Neuronal stem cell (in vitro differentiated cells): Measurements from ENCODE around the gene ORC4.

Experiments
- DNase-seq: peaks from one replicate; pipeline ENCODE4 v3.0.0-alpha.2; 2013; ENCODE audit warnings: low spot score
- H2AFZ ChIP-seq: one replicate; pipeline ENCODE4 v1.6.1; 2013; ENCODE audit warnings: mild to moderate bottlenecking, low read length, inconsistent platforms
- H2AK5ac ChIP-seq: 2 replicates; pipeline ENCODE4 v1.6.1; 2013; ENCODE audit warnings: low read depth, mild to moderate bottlenecking, inconsistent platforms, low read length, moderate library complexity, mixed read lengths
- H2BK120ac ChIP-seq: 2 replicates; pipeline ENCODE4 v1.6.1; 2013; ENCODE audit warnings: low read depth, mild to moderate bottlenecking, inconsistent platforms, low read length, moderate library complexity, mixed read lengths
- H2BK12ac ChIP-seq: one replicate; pipeline ENCODE4 v1.6.1; 2013; ENCODE audit warnings: low read length, inconsistent platforms
- H2BK15ac ChIP-seq: 2 replicates; pipeline ENCODE4 v1.6.1; 2013; ENCODE audit warnings: mild to moderate bottlenecking, low read length, inconsistent platforms, mixed read lengths
- H2BK5ac ChIP-seq: one replicate; pipeline ENCODE4 v1.6.1; 2013; ENCODE audit warnings: inconsistent platforms, mild to moderate bottlenecking, low read length, moderate library complexity
- H3K14ac ChIP-seq: one replicate; pipeline ENCODE4 v1.6.1; 2013; ENCODE audit warnings: low read length, inconsistent platforms
- H3K18ac ChIP-seq: 2 replicates; pipeline ENCODE4 v1.6.1; 2013; ENCODE audit warnings: low read length, inconsistent platforms
- H3K23ac ChIP-seq: 2 replicates; pipeline ENCODE4 v1.6.1; 2013; ENCODE audit warnings: low read depth, mild to moderate bottlenecking, mixed read lengths, low read length, inconsistent platforms; ENCODE audit not compliant: poor library complexity
- H3K27ac ChIP-seq: replicated peaks from 3 replicates; pipeline ENCODE4 v1.5.1; 2013; ENCODE audit warnings: low read length, inconsistent platforms
- H3K27me3 ChIP-seq, 3 experiments: 2 replicates each; pipeline ENCODE4 v1.6.1; 2013; ENCODE audit warnings: low read length in 3 of 3, mild to moderate bottlenecking in 2 of 3, inconsistent platforms in 1 of 3, low read depth in 1 of 3, mixed read lengths in 1 of 3, moderate library complexity in 1 of 3; ENCODE audit not compliant: control insufficient read depth in 3 of 3, insufficient read depth in 3 of 3
- H3K36me3 ChIP-seq, 2 donors: replicated peaks in 1 of 2; 2 replicates each; pipeline ENCODE4 v1.6.1; 2013; ENCODE audit warnings: low read length in 2 of 2; ENCODE audit not compliant: control insufficient read depth in 2 of 2, insufficient read depth in 2 of 2
- H3K4ac ChIP-seq: 2 replicates; pipeline ENCODE4 v1.6.1; 2013; ENCODE audit warnings: inconsistent platforms, mild to moderate bottlenecking, low read length, moderate library complexity
- H3K4me1 ChIP-seq, 2 donors: 1 replicate in 1 of 2; 2 replicates in 1 of 2; pipeline ENCODE4 v1.6.1; 2013; ENCODE audit warnings: low read length in 2 of 2, low read depth in 1 of 2; ENCODE audit not compliant: control insufficient read depth in 2 of 2, insufficient read depth in 1 of 2
- H3K4me2 ChIP-seq: one replicate; pipeline ENCODE4 v1.6.1; 2013; ENCODE audit warnings: mild to moderate bottlenecking, low read length, inconsistent platforms; ENCODE audit not compliant: insufficient read depth, poor library complexity, severe bottlenecking
- H3K4me3 ChIP-seq, 2 donors: 2 replicates each; pipeline ENCODE4 v1.5.1; 2013; ENCODE audit warnings: low read length in 2 of 2, mild to moderate bottlenecking in 2 of 2, inconsistent platforms in 1 of 2, moderate library complexity in 1 of 2
- H3K79me1 ChIP-seq: one replicate; pipeline ENCODE4 v1.6.1; 2013; ENCODE audit warnings: low read depth, mild to moderate bottlenecking, inconsistent platforms, low read length, moderate library complexity
- H3K9ac ChIP-seq: one replicate; pipeline ENCODE4 v1.6.1; 2013; ENCODE audit warnings: mild to moderate bottlenecking, low read depth, low read length, inconsistent platforms; ENCODE audit not compliant: poor library complexity
- H3K9me3 ChIP-seq, 2 donors: replicated peaks in 1 of 2; 2 replicates each; pipeline versions ENCODE3 to v1.6.1; 2013; ENCODE audit warnings: low read length in 2 of 2, mild to moderate bottlenecking in 2 of 2, inconsistent platforms in 1 of 2, low read depth in 1 of 2, mixed read lengths in 1 of 2, moderate library complexity in 1 of 2; ENCODE audit not compliant: control insufficient read depth in 2 of 2, insufficient read depth in 1 of 2
- H4K8ac ChIP-seq: one replicate; pipeline ENCODE4 v1.6.1; 2013; ENCODE audit warnings: low read depth, mild to moderate bottlenecking, inconsistent platforms, low read length, moderate library complexity
- H4K91ac ChIP-seq: one replicate; pipeline ENCODE4 v1.6.1; 2013; ENCODE audit warnings: low read length, low read depth, mild to moderate bottlenecking, inconsistent platforms; ENCODE audit not compliant: poor library complexity
- WGBS, 2 donors: extraction: QIAGEN DNeasy Blood & Tissue Kit; methylation state at CpG; one replicate each; pipeline ENCODE4 v1.1.7; 2013; ENCODE audit warnings: missing lambda C conversion rate in 2 of 2, mixed read lengths in 1 of 2; ENCODE audit not compliant: insufficient read length in 2 of 2, insufficient replicate concordance in 1 of 2; ENCODE audit errors: extremely low coverage in 2 of 2; 5-methylcytosine and 5-hydroxymethylcytosine counted together

ORC4 gene

DNA sequence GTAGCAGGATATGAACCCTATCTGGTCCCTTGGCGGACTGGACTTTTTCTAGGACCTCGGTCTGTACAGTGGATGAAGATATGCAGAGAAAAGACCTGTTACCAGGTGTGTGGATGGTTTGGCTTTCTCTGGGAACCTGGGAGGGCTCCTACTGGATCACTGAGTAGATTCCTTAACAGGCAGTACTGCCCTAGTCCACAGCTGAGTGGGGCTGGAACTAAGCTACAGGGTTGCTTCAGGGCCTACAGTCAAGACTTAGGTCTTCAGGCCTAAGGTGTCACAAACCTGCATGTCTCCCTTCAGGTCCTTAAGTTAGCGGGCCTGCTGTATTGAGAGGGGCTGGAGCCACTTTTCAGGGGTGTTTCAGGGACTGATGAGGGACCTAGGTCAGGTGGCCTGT lies 42.9 kb downstream of the ORC4 start:
- H3K9ac ChIP-seq: no peak overlapping the region
- no peak overlapping the region for H2BK15ac ChIP-seq
- no peaks in the 10 kb centered on the region for H3K27me3 ChIP-seq
- H2AK5ac ChIP-seq: no peak overlapping the region
- H3K4me1 ChIP-seq: peaks cover 3 to 6% of the 10 kb centered on the region in 2 donors
- no peak overlapping the region for H3K4ac ChIP-seq
- H4K91ac ChIP-seq: no peak overlapping the region
- H3K4me2 ChIP-seq: no peak overlapping the region
- no peak overlapping the region for H4K8ac ChIP-seq
- no peaks in the 10 kb centered on the region for H3K79me1 ChIP-seq
- no CpG with 5 or more reads among the region's 3 CpGs for WGBS, 2 donors
- H2BK5ac ChIP-seq: no peak overlapping the region
- H2BK12ac ChIP-seq: no peak overlapping the region
- peaks cover 2 to 21% of the 10 kb centered on the region in 2 donors for H3K9me3 ChIP-seq
- H3K14ac ChIP-seq: no peak overlapping the region
- DNase-seq: no peak
- no peak overlapping the region for H3K23ac ChIP-seq
- H3K36me3 ChIP-seq: peaks cover 5 to 26% of the 10 kb centered on the region in 2 donors
- no peak overlapping the region for H3K4me3 ChIP-seq
- no peak overlapping the region for H3K18ac ChIP-seq
- H2BK120ac ChIP-seq: no peak overlapping the region
- no peak overlapping the region for H2AFZ ChIP-seq
- H3K27ac ChIP-seq: no peak overlapping the region

- Histone ChIP-seq H3K4me2 (no peak overlapping the region), H2AK5ac (no peak overlapping the region), H2AFZ (no peak overlapping the region), H3K4me1 (peaks cover under 1 to 6% of the 10 kb centered on the region in 2 donors), H3K4me3 (no peak overlapping the region), H3K23ac (no peak overlapping the region), H3K79me1 (no peaks in the 10 kb centered on the region), H4K91ac (no peak overlapping the region), H3K9ac (no peak overlapping the region), H2BK120ac (no peak overlapping the region), H2BK5ac (no peak overlapping the region), H3K36me3 (peaks cover 5 to 42% of the 10 kb centered on the region in 2 donors), H3K14ac (no peak overlapping the region), H3K4ac (no peak overlapping the region), H3K27me3 (no peaks in the 10 kb centered on the region), H4K8ac (no peak overlapping the region), H2BK12ac (no peak overlapping the region), H3K27ac (peak overlapping the region; percentile 13), H3K18ac (no peak overlapping the region), H3K9me3 (peaks cover 2 to 21% of the 10 kb centered on the region in 2 donors), H2BK15ac (no peak overlapping the region)
- no peak for DNase-seq
- WGBS, 2 donors: no CpG with 5 or more reads among the region's 2 CpGs
Measured at GRCh38 chr2:147976102-147976501, 44.4 kb downstream of the ORC4 start.

GRCh38 chr2:147968571-147968970 lies 52.0 kb downstream of the ORC4 start:
- Histone ChIP-seq H3K23ac (no peak overlapping the region), H3K14ac (no peak overlapping the region), H4K91ac (no peak overlapping the region), H4K8ac (no peak overlapping the region), H3K4me3 (no peak overlapping the region), H3K79me1 (peaks cover 2% of the 10 kb centered on the region), H3K4me2 (no peak overlapping the region), H2BK120ac (no peak overlapping the region), H2AFZ (no peak overlapping the region), H2AK5ac (no peak overlapping the region), H3K27me3 (no peaks in the 10 kb centered on the region), H2BK12ac (no peak overlapping the region), H3K4me1 (no peaks in the 10 kb centered on the region), H3K4ac (no peak overlapping the region), H3K27ac (no peak overlapping the region), H2BK15ac (no peak overlapping the region), H3K9ac (no peak overlapping the region), H3K36me3 (peaks cover under 1 to 75% of the 10 kb centered on the region in 2 donors), H3K18ac (no peak overlapping the region), H2BK5ac (no peak overlapping the region), H3K9me3 (peaks cover 0 to 38% of the 10 kb centered on the region in 2 donors)
- WGBS, 2 donors: no CpG with 5 or more reads among the region's 2 CpGs
- DNase-seq: no peak

DNA sequence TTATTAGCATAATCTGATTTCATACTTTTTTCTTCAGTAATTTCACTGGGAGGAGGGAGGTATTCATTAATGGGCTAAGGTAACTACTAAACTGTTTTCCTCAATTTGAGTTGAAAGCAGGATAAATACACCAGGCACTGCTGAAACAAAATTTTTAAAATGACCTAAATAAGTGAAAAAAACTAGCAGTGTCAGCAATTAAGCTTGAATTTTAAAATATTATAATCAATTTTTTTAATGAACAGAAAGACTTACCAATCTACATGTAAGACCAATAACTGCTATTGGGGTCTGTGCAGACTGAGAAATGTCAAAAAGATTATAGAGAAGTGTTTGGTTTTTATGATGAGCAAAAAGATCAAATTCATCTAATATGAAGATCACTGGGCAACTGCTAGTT lies 68.4 kb downstream of the ORC4 start:
- DNase-seq: no peak
- Histone ChIP-seq H3K9ac (no peak overlapping the region), H2BK12ac (no peak overlapping the region), H3K4me1 (no peaks in the 10 kb centered on the region), H4K8ac (no peak overlapping the region), H3K27me3 (no peaks in the 10 kb centered on the region), H4K91ac (no peak overlapping the region), H3K14ac (no peak overlapping the region), H3K9me3 (no peaks in the 10 kb centered on the region), H2AK5ac (no peak overlapping the region), H3K27ac (no peak overlapping the region), H2AFZ (no peak overlapping the region), H3K23ac (no peak overlapping the region), H3K18ac (no peak overlapping the region), H2BK5ac (no peak overlapping the region), H3K4me3 (no peak overlapping the region), H3K79me1 (no peaks in the 10 kb centered on the region), H3K4ac (no peak overlapping the region), H3K4me2 (no peak overlapping the region), H2BK15ac (no peak overlapping the region), H2BK120ac (no peak overlapping the region), H3K36me3 (peaks cover 2 to 74% of the 10 kb centered on the region in 2 donors)
